ENCODE data around the gene SVIL.

Gene SVIL

GRCh38 chr10:29427667-29428066 lies 207.1 kb downstream of the SVIL start:
- Histone ChIP-seq H3K9me3 (replicated peaks; ENCODE audit: insufficient read depth, low read length) (no peaks in the 10 kb centered on the region), H3F3A (ENCODE audit: insufficient read depth, low read length) (no peaks in the 10 kb centered on the region), H3K4me1 (ENCODE audit: low read length) (no peaks in the 10 kb centered on the region), H3K36me3 (replicated peaks; ENCODE audit: insufficient read depth, low read length) (no peaks in the 10 kb centered on the region), H3K4me2 (ENCODE audit: low read depth, low read length) (no peak overlapping the region), H3K9ac (ENCODE audit: low read length) (no peak overlapping the region), H3K27ac (ENCODE audit: low read length) (no peak overlapping the region), H3K79me2 (ENCODE audit: low read length) (no peaks in the 10 kb centered on the region), H3K27me3 (replicated peaks; ENCODE audit: insufficient read depth, low read length) (no peaks in the 10 kb centered on the region), H4K20me1 (ENCODE audit: insufficient read depth, low read length) (no peaks in the 10 kb centered on the region), H3K4me3 (ENCODE audit: low read length) (no peak overlapping the region), H3K9me2 (replicated peaks; ENCODE audit: insufficient read depth, low read length) (no peaks in the 10 kb centered on the region), H2AFZ (ENCODE audit: low read length) (no peak overlapping the region)
- no peak for DNase-seq
- TF ChIP-seq CTCF (IDR thresholded peaks at IDR 0.05; ENCODE audit: low read length): no peak
- no peak for TF ChIP-seq EZH2 (optimal IDR thresholded peaks at IDR 0.05; ENCODE audit: low read depth, low read length)
- no peak for TF ChIP-seq EZH2phosphoT487 (IDR thresholded peaks at IDR 0.05; ENCODE audit: low read length)

- H3K79me2 ChIP-seq (ENCODE audit: low read length): no peaks in the 10 kb centered on the region
- H3F3A ChIP-seq (ENCODE audit: insufficient read depth, low read length): no peaks in the 10 kb centered on the region
- H3K9me3 ChIP-seq (replicated peaks; ENCODE audit: insufficient read depth, low read length): no peaks in the 10 kb centered on the region
- no peaks in the 10 kb centered on the region for H3K27me3 ChIP-seq (replicated peaks; ENCODE audit: insufficient read depth, low read length)
- no peaks in the 10 kb centered on the region for H3K36me3 ChIP-seq (replicated peaks; ENCODE audit: insufficient read depth, low read length)
- TF ChIP-seq EZH2phosphoT487 (IDR thresholded peaks at IDR 0.05; ENCODE audit: low read length) (no peak), EZH2 (optimal IDR thresholded peaks at IDR 0.05; ENCODE audit: low read depth, low read length) (no peak), CTCF (IDR thresholded peaks at IDR 0.05; ENCODE audit: low read length) (no peak)
- H3K4me3 ChIP-seq (ENCODE audit: low read length): no peak overlapping the region
- H3K9me2 ChIP-seq (replicated peaks; ENCODE audit: insufficient read depth, low read length): no peaks in the 10 kb centered on the region
- H4K20me1 ChIP-seq (ENCODE audit: insufficient read depth, low read length): no peaks in the 10 kb centered on the region
- DNase-seq: no peak
- no peak overlapping the region for H3K27ac ChIP-seq (ENCODE audit: low read length)
- H2AFZ ChIP-seq (ENCODE audit: low read length): no peak overlapping the region
- no peak overlapping the region for H3K9ac ChIP-seq (ENCODE audit: low read length)
- H3K4me2 ChIP-seq (ENCODE audit: low read depth, low read length): no peak overlapping the region
- H3K4me1 ChIP-seq (ENCODE audit: low read length): no peaks in the 10 kb centered on the region
Measured at GRCh38 chr10:29426420-29426819, 208.4 kb downstream of the SVIL start.

DNA sequence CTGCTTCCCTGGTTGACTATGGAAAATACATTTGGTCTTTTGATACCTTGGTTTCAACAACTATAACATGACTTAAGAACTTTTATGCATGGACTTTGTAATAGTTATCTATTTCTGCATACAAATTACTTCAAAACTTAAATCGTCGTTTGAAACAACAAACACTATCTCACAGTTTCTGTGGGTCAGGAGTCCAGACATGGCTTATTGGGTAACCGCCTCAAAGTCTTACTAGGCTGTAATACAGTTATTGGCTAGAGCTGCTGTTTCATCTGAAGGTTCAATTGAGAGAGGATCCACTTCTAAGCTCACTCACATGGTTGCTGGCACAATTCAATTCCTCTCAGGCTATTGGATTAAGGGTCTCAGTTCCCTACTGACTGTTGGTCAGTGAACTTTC lies 210.8 kb downstream of the SVIL start:
- H3F3A ChIP-seq (ENCODE audit: insufficient read depth, low read length): no peaks in the 10 kb centered on the region
- no peaks in the 10 kb centered on the region for H3K36me3 ChIP-seq (replicated peaks; ENCODE audit: insufficient read depth, low read length)
- H3K9ac ChIP-seq (ENCODE audit: low read length): no peak overlapping the region
- no peaks in the 10 kb centered on the region for H3K9me3 ChIP-seq (replicated peaks; ENCODE audit: insufficient read depth, low read length)
- H2AFZ ChIP-seq (ENCODE audit: low read length): no peak overlapping the region
- DNase-seq: no peak
- H3K27me3 ChIP-seq (replicated peaks; ENCODE audit: insufficient read depth, low read length): no peaks in the 10 kb centered on the region
- no peaks in the 10 kb centered on the region for H3K9me2 ChIP-seq (replicated peaks; ENCODE audit: insufficient read depth, low read length)
- H3K27ac ChIP-seq (ENCODE audit: low read length): no peak overlapping the region
- H3K4me2 ChIP-seq (ENCODE audit: low read depth, low read length): no peak overlapping the region
- no peaks in the 10 kb centered on the region for H3K4me1 ChIP-seq (ENCODE audit: low read length)
- TF ChIP-seq EZH2 (optimal IDR thresholded peaks at IDR 0.05; ENCODE audit: low read depth, low read length) (no peak), CTCF (IDR thresholded peaks at IDR 0.05; ENCODE audit: low read length) (no peak), EZH2phosphoT487 (IDR thresholded peaks at IDR 0.05; ENCODE audit: low read length) (no peak)
- no peak overlapping the region for H3K4me3 ChIP-seq (ENCODE audit: low read length)
- H3K79me2 ChIP-seq (ENCODE audit: low read length): no peaks in the 10 kb centered on the region
- no peaks in the 10 kb centered on the region for H4K20me1 ChIP-seq (ENCODE audit: insufficient read depth, low read length)

All from MM.1S (cell line).